Upper lobe of right lung (tissue), 1 donor: ENCODE data around the gene YRDC. TPM values are rescaled to one million over a fixed set of nuclear protein-coding genes. Genes with fewer than 3 reads are reported as not detected.
"Not testable (repeated sequence)": the region's sequence is repeated elsewhere in the genome, so short reads cannot be mapped to it uniquely, and the experiment has no call there.

Source experiments
- ATAC-seq: fragments of 200-7000 bp; cut with Tn5 transposase; one replicate; pipeline ENCODE4 v1.9.1; 2020; ENCODE audit warnings: mild to moderate bottlenecking, moderate library complexity
- DNase-seq: peaks from one replicate; pipeline ENCODE4 v3.0.0-alpha.2; 2020
- H3K27ac ChIP-seq: fragments of 200-600 bp; one replicate; pipeline ENCODE4 v1.8.0; 2022
- H3K27me3 ChIP-seq: fragments of 200-600 bp; one replicate; pipeline ENCODE4 v1.8.0; 2022; ENCODE audit warnings: mild to moderate bottlenecking
- H3K36me3 ChIP-seq: fragments of 200-600 bp; one replicate; pipeline ENCODE4 v1.8.0; 2022
- H3K4me1 ChIP-seq: fragments of 200-600 bp; one replicate; pipeline ENCODE4 v1.8.0; 2022
- H3K4me3 ChIP-seq: fragments of 200-600 bp; one replicate; pipeline ENCODE4 v1.8.0; 2022; ENCODE audit warnings: mild to moderate bottlenecking
- H3K9me3 ChIP-seq: fragments of 200-600 bp; one replicate; pipeline ENCODE4 v1.8.0; 2022
- CTCF ChIP-seq: fragments of 200-600 bp; IDR thresholded peaks from one replicate; pipeline ENCODE4 v1.8.0; 2022; ENCODE audit warnings: antibody characterized with exemption
- intact Hi-C: fragments of 100-400 bp; cut with DNase I; formaldehyde crosslinking; loops from one replicate; pipeline ENCODE4 v1.11.0; 2022
- total RNA-seq: library from RNA; stranded (reverse); fragmentation: NEBNext Ultra II Directional; extraction: Animal tissue kit (Norgen Biotek cat#: 25700); gene quantifications from one replicate; pipeline ENCODE4 v1.2.1, GENCODE V29; 2021
- donor health status: DM: no; HTN: yes; CAD: no; lungs with severe emphysema.

Gene YRDC
- total RNA-seq, 1 donor from 2014 or later = 14.8 TPM

GRCh38 chr1:37778654-37779053, 29.4 kb downstream of the YRDC start:
- intact Hi-C loops = no loop called here
- no peak overlapping the region for H3K4me3 ChIP-seq
- no peak for ATAC-seq
- peaks cover 4% of the 10 kb centered on the region for H3K27me3 ChIP-seq
- DNase-seq = no peak
- no peaks in the 10 kb centered on the region for H3K36me3 ChIP-seq
- no peak for TF ChIP-seq CTCF
- H3K9me3 ChIP-seq = no peaks in the 10 kb centered on the region
- H3K4me1 ChIP-seq = no peaks in the 10 kb centered on the region
- no peak overlapping the region for H3K27ac ChIP-seq

- no peak for TF ChIP-seq CTCF
- Histone ChIP-seq H3K4me1 (no peaks in the 10 kb centered on the region), H3K27ac (no peak overlapping the region), H3K27me3 (peaks cover 4% of the 10 kb centered on the region), H3K9me3 (no peaks in the 10 kb centered on the region), H3K36me3 (no peaks in the 10 kb centered on the region), H3K4me3 (no peak overlapping the region)
- ATAC-seq = no peak
- DNase-seq = no peak
- intact Hi-C loops = no loop called here
These were observed 31.0 kb downstream of the YRDC start for GRCh38 chr1:37776946-37777516.

- H3K27ac ChIP-seq, H3K36me3 ChIP-seq, H3K4me3 ChIP-seq, DNase-seq, H3K4me1 ChIP-seq, H3K9me3 ChIP-seq, ATAC-seq, intact Hi-C loops: not testable (repeated sequence)
- H3K27me3 ChIP-seq = peaks cover 32% of the 10 kb centered on the region
These were observed 36.6 kb downstream of the YRDC start for GRCh38 chr1:37771440-37771839.

- ATAC-seq (no peak), DNase-seq (no peak)
- no peaks in the 10 kb centered on the region for H3K36me3 ChIP-seq
- no peak for TF ChIP-seq CTCF
- peaks cover 65% of the 10 kb centered on the region for H3K27me3 ChIP-seq
- H3K27ac ChIP-seq = no peak overlapping the region
- intact Hi-C loops = no loop called here
- H3K9me3 ChIP-seq = no peaks in the 10 kb centered on the region
- no peak overlapping the region for H3K4me3 ChIP-seq
- no peaks in the 10 kb centered on the region for H3K4me1 ChIP-seq
These were observed 40.5 kb downstream of the YRDC start for GRCh38 chr1:37767488-37767887.

- Histone ChIP-seq H3K9me3 (no peaks in the 10 kb centered on the region), H3K27ac (no peak overlapping the region), H3K4me1 (no peaks in the 10 kb centered on the region), H3K27me3 (peaks cover 76% of the 10 kb centered on the region), H3K4me3 (no peak overlapping the region), H3K36me3 (no peaks in the 10 kb centered on the region)
- no peak for DNase-seq
- intact Hi-C loops = no loop called here
- ATAC-seq = no peak
- TF ChIP-seq CTCF = no peak
These were observed 41.9 kb downstream of the YRDC start for GRCh38 chr1:37765916-37766664.

GRCh38 chr1:37764888-37765441, 43.0 kb downstream of the YRDC start, which contains the start of gene EPHA10:
Gene EPHA10 (minus strand): TSS chr1:37765120. CDS start chr1:37765066, 54 bp downstream.
- Histone ChIP-seq H3K27ac (no peak within 1 kb of the TSS), H3K9me3 (no peaks in the 10 kb centered on the region), H3K4me1 (no peaks in the 10 kb centered on the region), H3K27me3 (peaks cover 81% of the 10 kb centered on the region), H3K4me3 (no peak within 1 kb of the TSS), H3K36me3 (no peaks in the 10 kb centered on the region)
- intact Hi-C loops = no loop called here
- DNase-seq = no peak
- ATAC-seq = no peak
- TF ChIP-seq CTCF = no peak
